Measurements from ENCODE around the gene DNAH1. TPM values are rescaled to one million over a fixed set of nuclear protein-coding genes. Genes with fewer than 3 reads are reported as not detected.

Gene DNAH1
- total RNA-seq, 1 experiment from 2014 or later: 2.4 TPM

GRCh38 chr3:52292247-52293065 lies 23.7 kb upstream of the DNAH1 start:
- H3K36me3 ChIP-seq (ENCODE audit: control insufficient read depth, insufficient read depth, low read length): no peaks in the 10 kb centered on the region
- POLR2A ChIA-PET: no interaction called here

More at GRCh38 chr3:52292247-52293065, 23.7 kb upstream of the DNAH1 start:
- no peak for ATAC-seq
- no peak for DNase-seq (ENCODE audit: low read depth, low spot score)
- in situ Hi-C loops (cut with HindIII; ENCODE audit: low pct_unique_long_range_greater_than_20kb, low sequenced_read_pairs) (no loop called here), intact Hi-C loops (cut with micrococcal nuclease; ENCODE audit: unreplicated experiment) (loop anchor here (5.0 kb wide), 1 partner anchor 155 kb away; the partner anchor contains the start of gene SEMA3G)
- no peaks in the 10 kb centered on the region for H3K9me3 ChIP-seq (ENCODE audit: control insufficient read depth, insufficient read depth, low read depth, low read length)
- H3K27me3 ChIP-seq (ENCODE audit: control insufficient read depth, insufficient read depth, low read length): no peaks in the 10 kb centered on the region
- CTCF ChIA-PET: no interaction called here
- no peak overlapping the region for H3K4me3 ChIP-seq (ENCODE audit: low read depth in 2 of 2, low read length in 2 of 2)
- H3K4me1 ChIP-seq (ENCODE audit: control insufficient read depth, insufficient read depth, low read length): no peaks in the 10 kb centered on the region
- no peak overlapping the region for H3K27ac ChIP-seq (ENCODE audit: low read length)
- no peak for TF ChIP-seq POLR2AphosphoS5 (IDR thresholded peaks at IDR 0.05; ENCODE audit: low read depth, low read length)
- TF ChIP-seq TCF7L2 (IDR thresholded peaks at IDR 0.05; ENCODE audit: low read depth, low read length): no peak
- no peak for TF ChIP-seq CTCF (IDR thresholded peaks at IDR 0.05)
- TF ChIP-seq REST (IDR thresholded peaks at IDR 0.05; ENCODE audit: insufficient read depth in 1 of 2, low read depth in 2 of 2, low read length in 1 of 2): no peak
- no peak for TF ChIP-seq SIN3A (IDR thresholded peaks at IDR 0.05; ENCODE audit: borderline replicate concordance, insufficient read depth, low read depth, low read length)
- no TSS peak for BruUV-seq (replicated peaks)

All from Panc1 (cell line).